Measurements from ENCODE around the gene LATS2.

GRCh38 chr13:20969182-20969581 lies 92.2 kb downstream of the LATS2 start:
- TF ChIP-seq ZNF398 (tag by site-specific recombination; IDR thresholded peaks at IDR 0.05), result no peak
- TF ChIP-seq ZFP3 (tag by site-specific recombination; IDR thresholded peaks at IDR 0.05; ENCODE audit: low read depth), result no peak
- no peak for TF ChIP-seq ZNF157 (tag by site-specific recombination; IDR thresholded peaks at IDR 0.05)
- no peak for TF ChIP-seq YY1 (tag by site-specific recombination; IDR thresholded peaks at IDR 0.05)
- TF ChIP-seq ZFP37 (tag by site-specific recombination; IDR thresholded peaks at IDR 0.05), result no peak

All from HEK293 (cell line).